ENCODE results near the gene GJC2.

The GJC2 gene

GRCh38 chr1:228190182-228190581, 40.5 kb downstream of the GJC2 start:
- no peak for DNase-seq (ENCODE audit: low read depth, low spot score)

GRCh38 chr1:228190778-228191177, 41.0 kb downstream of the GJC2 start:
- no peak for DNase-seq (ENCODE audit: low read depth, low spot score)

- DNase-seq (ENCODE audit: low read depth, low spot score): no peak
Measured at GRCh38 chr1:228194436-228194835, 44.7 kb downstream of the GJC2 start.

GRCh38 chr1:228194921-228195812, 45.4 kb downstream of the GJC2 start:
- DNase-seq (ENCODE audit: low read depth, low spot score): no peak

- no peak for DNase-seq (ENCODE audit: low read depth, low spot score)
Measured at GRCh38 chr1:228197555-228198147, 47.9 kb downstream of the GJC2 start.

- no peak for DNase-seq (ENCODE audit: low read depth, low spot score)
Measured at GRCh38 chr1:228198977-228199590, 49.4 kb downstream of the GJC2 start.

GRCh38 chr1:228204958-228205357, 55.2 kb downstream of the GJC2 start:
- DNase-seq (ENCODE audit: low read depth, low spot score): no peak

GRCh38 chr1:228205526-228206436, 56.1 kb downstream of the GJC2 start:
- no peak for DNase-seq (ENCODE audit: low read depth, low spot score)

- DNase-seq (ENCODE audit: low read depth, low spot score): no peak
Measured at GRCh38 chr1:228206582-228207351, 57.0 kb downstream of the GJC2 start.

- no peak for DNase-seq (ENCODE audit: low read depth, low spot score)
Measured at GRCh38 chr1:228207381-228207810, 57.7 kb downstream of the GJC2 start.

- DNase-seq (ENCODE audit: low read depth, low spot score): no peak
Measured at GRCh38 chr1:228207851-228208821, 58.4 kb downstream of the GJC2 start, which contains the start of gene OBSCN. Gene OBSCN, plus strand, starts transcription at chr1:228208044. Its CDS starts 3,740 bp downstream, at chr1:228211784.

GRCh38 chr1:228208831-228209551, 59.3 kb downstream of the GJC2 start:
- DNase-seq (ENCODE audit: low read depth, low spot score): no peak
